Measurements from ENCODE around the gene GATA2. TPM values are rescaled to one million over a fixed set of nuclear protein-coding genes. Genes with fewer than 3 reads are reported as not detected.

Gene GATA2
- total RNA-seq, 4 donors from 2014 or later, result 7.1 to 19.5 (median 9.7) TPM

DNA sequence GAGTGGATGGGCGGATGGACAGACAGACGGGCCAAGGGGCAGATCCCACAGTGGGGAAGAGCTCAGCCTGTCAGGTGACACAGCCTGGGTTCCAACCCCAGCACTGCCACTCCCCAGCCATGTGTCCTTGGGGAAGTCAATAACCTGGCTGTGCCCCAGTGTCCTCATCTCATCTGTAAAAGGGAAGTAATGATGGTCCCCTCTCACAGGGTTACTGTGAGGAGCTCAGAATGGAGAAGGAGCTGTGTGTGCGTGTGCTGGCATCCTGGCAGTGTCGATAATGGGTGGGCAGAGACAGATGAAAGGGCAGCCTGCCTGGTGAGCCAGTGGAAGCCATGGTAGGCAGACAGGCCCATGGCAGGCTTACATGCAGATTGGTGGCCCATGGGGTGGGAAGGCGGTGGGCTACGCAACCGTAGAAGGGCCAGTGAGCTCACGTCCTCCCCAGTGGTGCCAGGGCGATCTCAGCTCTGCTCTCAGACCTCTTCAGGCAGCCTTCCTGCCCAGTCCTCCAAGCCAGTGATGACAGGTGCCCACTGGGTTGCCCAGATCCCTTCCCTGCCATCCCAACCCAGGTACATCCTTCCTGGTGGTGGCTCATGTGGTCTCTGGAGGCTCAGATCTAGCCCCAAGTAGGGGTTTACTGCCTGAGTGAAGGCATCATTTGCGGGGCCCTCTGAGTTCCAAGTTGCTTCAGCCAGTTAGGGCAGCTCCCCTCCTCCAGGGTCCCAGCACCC is 24.0 kb downstream of the GATA2 start:
- TF ChIP-seq, protein P1, sequence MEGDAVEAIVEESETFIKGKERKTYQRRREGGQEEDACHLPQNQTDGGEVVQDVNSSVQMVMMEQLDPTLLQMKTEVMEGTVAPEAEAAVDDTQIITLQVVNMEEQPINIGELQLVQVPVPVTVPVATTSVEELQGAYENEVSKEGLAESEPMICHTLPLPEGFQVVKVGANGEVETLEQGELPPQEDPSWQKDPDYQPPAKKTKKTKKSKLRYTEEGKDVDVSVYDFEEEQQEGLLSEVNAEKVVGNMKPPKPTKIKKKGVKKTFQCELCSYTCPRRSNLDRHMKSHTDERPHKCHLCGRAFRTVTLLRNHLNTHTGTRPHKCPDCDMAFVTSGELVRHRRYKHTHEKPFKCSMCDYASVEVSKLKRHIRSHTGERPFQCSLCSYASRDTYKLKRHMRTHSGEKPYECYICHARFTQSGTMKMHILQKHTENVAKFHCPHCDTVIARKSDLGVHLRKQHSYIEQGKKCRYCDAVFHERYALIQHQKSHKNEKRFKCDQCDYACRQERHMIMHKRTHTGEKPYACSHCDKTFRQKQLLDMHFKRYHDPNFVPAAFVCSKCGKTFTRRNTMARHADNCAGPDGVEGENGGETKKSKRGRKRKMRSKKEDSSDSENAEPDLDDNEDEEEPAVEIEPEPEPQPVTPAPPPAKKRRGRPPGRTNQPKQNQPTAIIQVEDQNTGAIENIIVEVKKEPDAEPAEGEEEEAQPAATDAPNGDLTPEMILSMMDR (IDR thresholded peaks at IDR 0.05), result no peak
- TF ChIP-seq POLR2A (IDR thresholded peaks at IDR 0.05), result no peak
- Histone ChIP-seq H3K4me1 (no peaks in the 10 kb centered on the region), H3K4me3 (replicated peaks in 1 of 3) (no peak overlapping the region), H3K9me3 (no peaks in the 10 kb centered on the region), H3K36me3 (no peaks in the 10 kb centered on the region), H3K27me3 (no peaks in the 10 kb centered on the region), H3K27ac (no peak overlapping the region)
- DNase-seq, result no peak
- WGBS, 2 donors, result 83 to 93% methylated on average over 9 to 10 of the region's 10 CpGs
- intact Hi-C loops (cut with DNase I), result no loop called here

DNA sequence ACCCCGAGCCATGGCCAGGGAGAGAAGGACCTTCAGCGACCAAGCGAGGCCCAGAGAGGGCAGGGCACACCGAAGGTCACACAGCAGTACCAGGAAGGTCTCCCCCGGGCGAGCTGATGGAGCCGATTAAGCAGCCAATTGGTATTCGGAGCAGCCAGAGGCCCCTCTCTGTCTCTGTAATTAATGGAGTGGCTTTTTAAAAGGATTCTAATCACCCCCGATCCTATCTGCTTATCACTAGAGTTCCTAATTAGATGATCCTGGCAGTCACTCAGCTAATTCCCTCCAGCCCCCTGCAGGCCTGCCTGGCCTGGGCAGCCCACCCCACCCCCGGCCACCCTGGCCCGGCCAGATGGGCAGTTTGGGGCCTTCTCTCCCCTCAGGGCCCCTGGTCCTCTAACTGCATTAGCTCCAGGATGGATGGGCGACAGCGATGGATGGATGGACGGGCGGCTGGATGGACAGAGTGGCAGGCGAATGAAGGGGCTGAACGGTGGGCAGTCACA is 24.7 kb downstream of the GATA2 start:
- Histone ChIP-seq H3K4me3 (replicated peaks in 1 of 3) (no peak overlapping the region), H3K27ac (no peak overlapping the region), H3K36me3 (no peaks in the 10 kb centered on the region), H3K4me1 (no peaks in the 10 kb centered on the region), H3K27me3 (no peaks in the 10 kb centered on the region), H3K9me3 (no peaks in the 10 kb centered on the region)
- no peak for DNase-seq
- TF ChIP-seq, protein P1 (IDR thresholded peaks at IDR 0.05), result no peak
- TF ChIP-seq POLR2A (IDR thresholded peaks at IDR 0.05), result no peak
- WGBS, 2 donors, result 68 to 72% methylated on average over 15 to 17 of the region's 17 CpGs
- intact Hi-C loops (cut with DNase I), result no loop called here

DNA sequence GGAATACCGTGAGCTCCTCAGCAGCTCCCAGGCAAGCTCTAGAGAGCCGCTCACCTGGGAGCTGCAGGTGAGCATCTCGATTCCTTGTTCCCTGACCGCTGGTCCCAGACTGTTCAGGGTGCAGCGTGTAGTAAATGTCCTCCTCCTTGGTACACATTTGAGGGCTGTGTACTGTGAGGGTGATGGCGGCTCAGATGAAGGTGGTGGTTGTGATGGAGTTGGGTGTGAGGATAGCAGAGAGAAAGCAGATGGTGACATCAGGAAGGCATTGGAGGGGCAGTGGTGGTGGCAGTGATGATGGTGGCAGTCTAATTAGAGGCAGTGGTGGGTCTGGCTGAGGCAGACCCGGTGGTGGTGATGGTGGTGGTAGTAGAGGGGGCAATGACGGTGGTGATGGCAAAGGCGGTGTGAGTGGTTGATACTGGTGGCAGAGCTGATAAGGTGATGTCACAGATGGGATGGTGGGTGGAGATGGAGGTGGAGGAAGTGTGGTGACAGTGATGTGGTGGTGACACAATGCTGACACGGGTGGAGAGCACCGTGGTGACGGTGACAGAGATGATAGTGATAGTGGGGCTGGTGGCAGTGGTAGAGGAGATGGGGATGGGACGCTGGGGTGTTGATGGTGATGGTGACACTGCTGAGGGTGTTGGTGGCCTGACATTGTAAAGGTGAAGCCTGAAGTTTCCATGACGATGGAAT is 26.0 kb downstream of the GATA2 start, which contains the start of gene DNAJB8:
TSS of gene DNAJB8 (minus strand) at position 51 of the 702 bp plus-strand sequence. CDS start 3,645 bp downstream, outside the sequence.
- no peak for DNase-seq
- Histone ChIP-seq H3K9me3 (no peaks in the 10 kb centered on the region), H3K36me3 (no peaks in the 10 kb centered on the region), H3K27me3 (no peaks in the 10 kb centered on the region), H3K27ac (no peak within 1 kb of the TSS), H3K4me1 (no peaks in the 10 kb centered on the region), H3K4me3 (replicated peaks in 1 of 3) (no peak within 1 kb of the TSS)
- TF ChIP-seq POLR2A (IDR thresholded peaks at IDR 0.05), result no peak
- TF ChIP-seq, protein P1 (IDR thresholded peaks at IDR 0.05), result no peak
- 81 to 87% methylated on average over 13 to 14 of the region's 14 CpGs for WGBS, 2 donors
- intact Hi-C loops (cut with DNase I), result no loop called here

DNA sequence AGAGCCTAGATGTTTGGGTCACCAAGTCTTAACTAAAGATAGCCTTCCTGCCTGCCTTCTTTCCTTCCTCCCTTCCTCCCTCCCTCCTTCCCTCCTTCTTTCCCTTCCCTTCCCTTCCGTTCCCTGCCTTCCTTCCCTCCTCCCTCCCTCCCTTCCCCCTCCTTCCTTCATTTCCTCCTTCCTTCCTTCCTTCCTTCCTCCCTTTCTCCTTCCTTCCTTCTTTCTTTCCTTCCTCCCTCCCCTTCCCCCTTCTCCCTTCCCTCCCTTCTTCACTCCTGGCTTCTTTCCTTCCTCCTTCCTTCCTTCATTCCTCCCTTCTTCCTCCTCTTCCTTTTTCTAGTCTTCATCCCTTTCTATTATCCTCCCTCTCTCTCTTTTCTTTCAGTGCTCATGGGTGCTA is 28.3 kb downstream of the GATA2 start:
- no peaks in the 10 kb centered on the region for H3K27me3 ChIP-seq
- WGBS, 2 donors, result 39 to 49% methylated on average over 1 of the region's 1 CpG
- TF ChIP-seq, protein P1 (IDR thresholded peaks at IDR 0.05), result no peak
- no peak for TF ChIP-seq POLR2A (IDR thresholded peaks at IDR 0.05)
- no peak for DNase-seq
- H3K4me3 ChIP-seq (replicated peaks in 1 of 3), result no peak overlapping the region
- intact Hi-C loops (cut with DNase I), result no loop called here
- H3K27ac ChIP-seq, result no peak overlapping the region
- no peaks in the 10 kb centered on the region for H3K36me3 ChIP-seq
- no peaks in the 10 kb centered on the region for H3K4me1 ChIP-seq
- no peaks in the 10 kb centered on the region for H3K9me3 ChIP-seq

DNA sequence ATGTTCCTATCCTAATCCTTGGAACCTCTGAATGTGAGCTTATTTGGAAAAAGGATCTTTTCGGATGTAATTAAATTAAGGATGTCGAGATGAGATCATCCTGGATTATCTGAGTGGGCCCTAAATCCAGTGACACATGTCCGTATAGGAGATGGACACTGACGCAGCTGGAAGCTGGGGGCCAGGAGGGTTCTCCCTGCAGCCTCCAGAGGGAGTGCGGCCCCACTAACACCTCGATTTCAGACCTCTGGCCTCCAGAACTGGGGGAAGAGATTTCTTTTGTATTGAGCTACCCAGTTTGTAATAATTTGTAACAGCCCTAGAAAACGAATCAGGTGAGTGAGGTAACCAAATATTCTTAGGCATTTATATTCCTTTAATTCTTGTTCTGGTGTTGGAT is 28.8 kb downstream of the GATA2 start:
- Histone ChIP-seq H3K36me3 (no peaks in the 10 kb centered on the region), H3K27ac (no peak overlapping the region), H3K4me1 (no peaks in the 10 kb centered on the region), H3K9me3 (no peaks in the 10 kb centered on the region), H3K27me3 (no peaks in the 10 kb centered on the region), H3K4me3 (replicated peaks in 1 of 3) (no peak overlapping the region)
- 71 to 74% methylated on average over 7 of the region's 7 CpGs for WGBS, 2 donors
- TF ChIP-seq, protein P1 (IDR thresholded peaks at IDR 0.05), result no peak
- TF ChIP-seq POLR2A (IDR thresholded peaks at IDR 0.05), result no peak
- DNase-seq, result no peak
- intact Hi-C loops (cut with DNase I), result no loop called here

Data from thyroid gland (tissue), 4 donors.